Activated CD4-positive, alpha-beta T cell treated with anti-CD3 and anti-CD28 coated beads, Interleukin-2, amount 50 U/mL, for 48 hours (primary cell): ENCODE results near the gene CADM2.
"Not testable (repeated sequence)": the region's sequence is repeated elsewhere in the genome, so short reads cannot be mapped to it uniquely, and the experiment has no call there.

Experiments
- DNase-seq, 2 experiments: peaks; one replicate each; pipeline ENCODE4 v3.0.0-alpha.2; 2020

CADM2 gene

DNA sequence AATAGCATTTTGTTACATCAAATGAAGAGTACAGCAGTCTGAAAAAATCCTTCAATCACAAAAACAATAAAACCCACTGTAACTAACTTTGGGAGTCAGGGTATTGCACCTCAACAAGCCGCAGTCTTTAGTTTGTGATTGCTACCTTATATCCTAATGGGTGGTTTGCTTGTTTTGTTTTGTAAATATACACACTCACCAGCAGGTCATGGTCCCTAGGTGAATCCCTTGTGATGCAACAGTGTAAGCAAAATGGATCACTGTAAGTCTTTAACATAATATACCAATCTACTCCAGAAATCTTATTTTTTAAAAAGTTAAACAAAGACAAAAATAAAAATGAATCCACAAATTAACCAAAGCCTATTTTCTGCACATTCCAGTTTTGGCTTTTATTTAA, 749.5 kb downstream of the CADM2 start:
- DNase-seq: not testable (repeated sequence)

DNA sequence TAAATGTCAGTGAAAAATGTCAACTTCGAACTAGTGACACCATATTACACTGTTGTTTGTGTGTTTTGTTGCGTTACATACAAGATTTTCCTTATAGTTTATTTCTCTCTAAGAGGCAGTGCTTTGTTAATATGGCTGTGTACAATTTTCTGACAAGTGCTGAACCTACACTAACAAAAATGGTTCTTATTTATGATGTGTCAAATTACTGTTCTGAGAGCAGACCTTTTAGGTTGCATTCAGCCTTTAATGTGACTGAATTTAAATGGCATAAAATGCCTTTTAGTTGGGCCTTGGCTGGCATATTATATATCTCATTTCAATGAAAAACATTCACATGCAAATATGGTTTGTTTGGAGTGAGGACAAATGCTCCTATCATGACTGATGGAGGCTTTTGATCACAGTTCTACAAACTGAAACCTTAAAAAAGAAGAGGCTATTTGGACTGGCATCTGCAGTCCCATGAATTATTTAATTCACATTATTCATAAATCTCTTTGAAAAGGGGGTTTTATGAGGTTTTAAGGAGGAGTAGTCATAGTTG, 750.6 kb downstream of the CADM2 start:
- DNase-seq: no peak

DNA sequence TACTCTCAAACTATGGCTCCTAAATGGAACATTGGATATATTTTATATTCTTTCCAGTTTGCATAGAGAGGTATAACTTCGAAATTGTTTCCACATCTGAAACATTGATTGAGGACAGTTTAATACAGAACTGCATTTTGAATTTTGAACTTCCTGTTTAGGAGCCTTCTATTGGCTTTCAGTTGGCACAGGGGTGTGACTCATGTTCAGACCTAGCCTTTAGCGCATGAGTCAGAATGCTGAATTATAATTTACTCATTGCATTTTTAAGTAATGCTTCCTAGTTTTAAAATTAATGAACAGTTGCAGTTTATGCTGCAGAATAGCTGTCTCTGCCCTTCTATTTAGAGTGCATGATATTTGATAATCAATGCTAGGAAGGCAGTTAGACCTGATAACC, 751.7 kb downstream of the CADM2 start:
- DNase-seq: no peak

DNA sequence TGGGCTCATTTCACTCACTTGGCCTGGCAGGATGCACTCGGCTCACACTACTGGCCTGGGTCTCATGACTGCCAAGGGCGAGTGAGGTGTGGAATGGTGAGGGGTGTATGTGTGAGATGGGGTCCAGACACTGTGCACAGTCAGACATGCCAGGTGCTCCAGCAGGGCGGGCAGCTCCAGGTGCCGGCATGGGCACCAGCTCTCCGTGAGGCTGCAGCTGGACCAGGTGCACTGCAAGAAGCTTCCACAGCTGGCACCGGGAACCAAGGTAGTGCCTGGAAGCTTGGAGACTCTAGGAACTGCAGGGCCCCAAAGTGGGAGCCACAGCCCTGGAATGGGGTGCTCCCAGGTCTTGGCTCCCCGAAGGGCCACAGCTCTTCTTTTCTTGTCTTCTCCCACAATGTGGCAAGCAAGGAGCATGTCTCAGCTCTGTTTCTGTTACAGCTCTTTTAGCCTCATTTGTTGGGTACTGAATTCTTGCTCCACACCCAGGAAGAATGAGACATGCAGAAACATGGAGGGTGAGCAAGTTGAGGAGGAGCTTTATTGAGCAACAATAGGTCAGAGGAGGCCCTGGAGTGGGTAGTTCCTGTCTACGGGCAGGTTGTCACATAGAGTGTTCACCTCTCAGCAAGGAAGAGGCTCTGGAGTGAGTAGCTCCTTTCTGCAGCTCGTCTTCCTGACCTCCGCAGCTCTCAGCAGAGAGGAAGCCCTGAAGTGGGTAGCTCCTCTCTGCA, 762.8 kb downstream of the CADM2 start:
- DNase-seq: no peak

DNA sequence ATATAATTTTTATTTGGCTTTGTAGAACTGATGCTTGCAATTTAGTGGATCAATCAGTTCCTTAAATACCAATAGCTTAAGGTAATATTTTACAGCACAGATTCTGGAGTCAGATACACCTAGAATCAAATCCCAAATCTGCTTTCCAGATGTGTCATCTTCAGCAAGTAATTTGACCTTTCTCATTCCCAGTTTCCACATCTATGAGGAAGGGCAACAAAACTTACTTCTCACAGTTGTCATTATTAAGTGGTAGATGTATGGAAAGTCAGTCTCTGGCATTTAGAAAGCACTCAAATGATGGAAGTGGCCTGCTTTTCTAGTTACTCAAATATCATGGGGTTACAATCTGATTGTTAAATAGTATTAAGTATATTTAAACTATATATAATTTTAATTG, 767.0 kb downstream of the CADM2 start:
- DNase-seq: no peak

DNA sequence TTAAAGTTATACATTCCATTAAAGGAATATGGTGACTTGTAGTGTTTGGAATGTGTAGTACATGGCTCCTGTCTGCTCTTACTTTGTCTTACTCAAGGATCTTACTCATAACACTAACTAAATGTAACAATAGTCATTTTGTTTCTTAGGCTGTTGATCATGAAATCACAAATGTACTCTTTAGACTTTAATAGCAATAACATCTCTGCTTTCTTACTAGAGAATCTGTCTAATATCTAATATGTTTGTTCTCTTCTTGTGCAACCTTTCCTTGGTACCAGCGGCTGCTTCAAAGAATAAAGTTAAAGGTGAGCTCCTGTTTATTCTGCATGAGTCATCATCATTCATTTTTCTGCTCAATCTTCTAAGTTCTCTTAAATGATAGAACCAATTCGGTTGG, 767.5 kb downstream of the CADM2 start:
- no peak for DNase-seq

DNA sequence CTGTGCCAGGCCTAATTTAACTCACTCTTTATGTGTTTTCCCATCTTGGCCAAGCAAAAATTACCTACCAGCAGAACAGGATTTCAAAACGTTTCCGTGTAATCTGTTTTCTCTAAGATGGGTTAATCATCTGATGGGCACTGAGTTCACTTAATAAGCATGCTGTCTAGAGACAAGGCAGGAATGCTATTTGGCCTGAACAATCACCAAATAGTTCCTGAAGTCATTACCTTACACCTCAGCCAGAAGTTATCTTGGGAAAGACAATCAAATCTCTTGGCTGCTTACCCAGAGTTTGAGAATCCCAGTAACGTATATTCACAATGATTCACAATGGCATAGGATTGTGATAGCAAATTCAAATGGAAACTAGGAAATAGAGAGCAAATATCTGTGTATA, 779.1 kb downstream of the CADM2 start:
- no peak for DNase-seq

DNA sequence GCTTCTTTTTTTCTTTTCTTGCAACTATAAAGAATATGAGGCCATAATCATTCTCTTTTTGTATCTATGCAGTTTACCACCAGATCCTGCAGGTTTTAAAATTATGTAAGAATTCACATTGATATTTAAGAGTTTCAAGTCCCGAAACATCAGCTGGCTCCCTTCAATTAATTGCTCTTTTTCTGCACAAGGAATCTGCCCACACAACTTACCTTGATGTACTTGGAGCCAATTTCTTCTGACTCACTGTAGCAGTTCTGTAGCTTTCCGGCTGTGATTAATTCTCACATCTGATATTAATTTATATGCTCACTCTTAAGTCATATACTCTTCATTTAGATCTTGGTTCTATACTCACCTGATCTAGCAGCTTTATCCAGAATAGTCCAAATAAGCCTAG, 781.8 kb downstream of the CADM2 start:
- no peak for DNase-seq

DNA sequence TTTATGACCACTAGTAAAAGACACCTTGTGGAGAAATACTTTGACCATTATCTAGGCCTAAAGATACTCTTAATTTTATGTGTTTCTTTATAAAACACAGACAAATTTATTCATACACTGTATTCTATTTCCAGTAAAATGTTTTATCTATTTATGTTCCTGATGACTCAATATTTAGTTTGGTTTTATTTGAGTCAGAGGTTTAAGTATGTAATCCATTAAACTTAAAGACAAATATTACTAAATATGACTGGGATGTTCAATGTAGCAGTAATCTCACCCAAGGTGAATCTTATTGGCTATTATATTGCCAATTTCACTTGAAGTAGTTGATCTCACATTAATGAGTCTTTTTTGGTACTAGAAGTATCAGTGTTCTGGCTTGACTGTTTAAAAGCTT, 799.7 kb downstream of the CADM2 start:
- no peak for DNase-seq

DNA sequence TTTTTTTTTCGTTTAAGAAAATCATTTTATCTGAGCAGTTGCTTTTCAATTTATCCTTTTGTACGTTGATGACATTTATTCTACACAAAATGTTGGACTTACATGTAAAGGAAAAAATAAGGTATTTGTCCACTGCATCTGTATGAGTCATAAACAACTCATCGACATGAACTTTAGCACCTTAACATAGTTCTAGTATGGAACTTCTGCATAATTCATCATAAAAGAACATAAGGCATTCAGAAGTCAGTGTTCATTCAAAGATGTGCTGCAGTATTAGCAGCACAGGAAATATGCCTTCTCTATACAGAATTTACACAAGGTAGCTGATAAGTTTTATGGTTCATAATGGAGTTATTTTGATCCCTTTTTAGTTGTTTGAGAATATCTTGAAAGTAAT, 801.6 kb downstream of the CADM2 start:
- no peak for DNase-seq

DNA sequence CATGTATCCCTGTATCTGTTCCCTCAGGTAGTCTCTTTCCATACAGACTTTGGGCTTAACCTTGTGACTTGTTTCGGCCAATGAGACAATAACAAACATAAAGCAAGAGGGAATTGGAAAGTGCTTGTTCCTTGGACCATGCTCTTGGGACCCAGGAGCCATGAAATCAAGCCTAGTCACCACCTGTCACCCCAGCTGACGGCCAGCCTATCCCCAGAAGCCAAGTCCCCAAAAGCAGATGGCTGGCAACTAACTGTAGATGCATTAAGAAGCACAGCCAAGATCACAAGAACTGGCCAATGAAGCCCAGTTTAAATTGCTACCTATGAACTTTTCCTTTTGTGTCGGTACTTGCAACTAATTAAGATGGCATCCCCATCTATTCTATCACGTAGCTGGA, 822.0 kb downstream of the CADM2 start:
- no peak for DNase-seq

DNA sequence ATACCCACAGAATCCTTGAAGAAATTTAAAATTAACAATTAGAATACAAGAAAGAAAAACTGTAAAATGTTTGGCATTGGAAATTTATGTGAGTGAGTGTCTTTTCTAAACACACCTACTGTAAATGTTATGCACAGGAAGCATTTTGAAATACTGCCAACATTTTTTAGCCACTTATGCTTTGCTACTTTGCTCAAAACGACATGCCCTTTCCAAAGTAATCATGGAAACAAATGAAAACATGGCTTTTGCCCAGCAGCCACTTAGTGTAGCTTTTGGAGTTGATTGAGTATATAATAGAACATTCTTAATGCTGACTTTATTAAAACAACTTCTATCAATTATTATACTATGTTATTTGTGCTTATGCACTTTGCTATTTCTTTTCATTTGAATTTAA, 823.0 kb downstream of the CADM2 start:
- no peak for DNase-seq

DNA sequence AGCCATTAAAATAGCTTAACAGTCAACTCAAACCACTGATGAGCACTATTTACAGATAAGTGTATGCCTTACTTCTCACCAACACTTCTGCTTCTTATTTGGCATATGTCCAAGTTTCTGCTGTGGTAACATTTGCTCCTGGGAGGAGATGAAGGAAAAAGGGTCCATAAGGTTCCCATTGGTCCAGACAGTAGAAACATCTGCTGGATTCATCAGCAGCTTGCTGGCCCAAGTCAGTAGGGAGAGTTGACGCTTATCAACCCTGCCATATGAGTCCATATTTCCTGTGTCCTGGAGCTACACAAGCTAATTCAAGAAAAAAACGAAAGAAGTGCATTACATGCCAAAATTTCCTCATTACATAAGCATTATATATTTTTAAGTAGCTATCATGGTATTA, 824.5 kb downstream of the CADM2 start:
- DNase-seq: no peak

DNA sequence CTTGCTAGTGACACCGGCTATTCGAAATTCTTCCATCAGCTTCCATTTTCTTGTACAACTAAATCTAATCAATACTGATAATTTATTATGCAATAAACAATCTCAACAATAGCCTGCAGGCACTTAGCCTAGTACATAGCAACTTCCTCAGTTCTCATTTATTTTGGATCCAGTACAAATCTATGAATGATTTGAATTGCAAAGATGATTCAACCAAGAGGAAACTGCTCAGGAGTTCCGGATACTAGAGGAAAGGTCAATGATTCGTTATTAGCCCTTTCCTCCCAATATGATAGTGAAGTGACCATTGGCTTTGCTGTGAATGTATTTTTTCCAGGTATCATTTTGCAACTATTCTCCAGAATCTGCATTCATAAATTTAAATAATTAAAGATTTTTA, 827.0 kb downstream of the CADM2 start:
- no peak for DNase-seq

DNA sequence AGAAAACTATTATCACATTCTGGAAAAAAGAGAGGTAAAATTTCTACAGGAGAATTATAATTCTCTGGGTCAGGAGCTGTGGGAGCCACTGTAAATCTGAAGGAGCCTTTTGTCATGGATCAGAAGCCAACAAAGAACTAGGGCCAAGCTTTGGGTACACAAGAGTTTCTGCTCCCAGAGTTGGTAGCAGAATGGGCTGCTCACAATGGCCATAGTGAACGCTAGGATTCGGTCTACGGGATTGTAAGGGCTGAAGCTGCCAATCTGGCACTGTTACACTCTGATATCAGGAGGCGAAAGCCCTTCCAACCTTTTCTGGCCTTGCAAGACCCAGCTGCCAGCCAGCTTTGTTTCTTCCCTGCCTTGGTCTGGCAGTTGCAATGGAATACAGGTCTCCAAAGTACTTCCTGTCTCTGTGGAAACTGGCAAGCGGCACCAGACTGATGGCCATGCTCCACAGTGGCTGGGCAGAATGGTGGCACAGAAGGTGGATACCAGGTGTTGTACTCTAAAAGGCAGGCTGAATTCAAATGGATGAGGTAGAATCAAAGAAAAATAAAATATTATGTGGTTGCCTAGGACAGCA, 831.7 kb downstream of the CADM2 start:
- no peak for DNase-seq

DNA sequence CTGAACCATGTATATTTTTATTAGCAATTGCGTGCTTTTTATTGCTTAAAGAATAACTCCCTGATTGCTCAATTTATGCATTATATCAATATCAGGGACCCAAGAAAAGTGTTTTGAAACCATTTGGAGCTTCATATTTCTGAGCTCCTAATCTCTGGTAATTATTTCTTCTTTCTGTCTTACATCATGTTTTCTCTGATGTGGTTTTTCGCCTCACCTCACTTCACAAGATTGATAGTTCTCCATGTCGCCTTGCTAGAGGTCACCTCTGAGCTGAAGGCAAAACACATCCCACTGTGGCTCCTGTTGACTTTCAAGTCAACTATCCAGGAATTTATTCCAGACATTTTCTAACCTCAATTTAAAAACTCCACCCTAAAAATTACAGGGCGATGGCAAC, 837.4 kb downstream of the CADM2 start:
- no peak for DNase-seq

DNA sequence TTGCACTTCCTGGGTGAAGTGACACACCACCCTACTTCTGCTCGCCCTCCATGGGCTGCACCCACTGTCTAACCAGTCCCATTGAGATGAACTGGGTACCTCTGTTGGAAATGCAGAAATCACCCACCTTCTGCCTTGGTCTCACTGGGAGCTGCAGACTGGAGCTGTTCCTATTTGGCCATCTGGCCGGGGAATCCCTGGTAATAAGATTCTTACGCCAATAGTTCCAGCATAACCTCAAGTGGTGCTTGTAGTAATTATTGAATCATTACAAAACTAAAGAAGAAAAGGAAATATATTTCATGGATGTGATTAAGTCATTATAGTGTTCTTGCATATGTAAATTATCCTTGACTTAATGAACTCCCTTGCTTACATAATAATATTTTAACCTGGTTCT, 841.9 kb downstream of the CADM2 start:
- no peak for DNase-seq

DNA sequence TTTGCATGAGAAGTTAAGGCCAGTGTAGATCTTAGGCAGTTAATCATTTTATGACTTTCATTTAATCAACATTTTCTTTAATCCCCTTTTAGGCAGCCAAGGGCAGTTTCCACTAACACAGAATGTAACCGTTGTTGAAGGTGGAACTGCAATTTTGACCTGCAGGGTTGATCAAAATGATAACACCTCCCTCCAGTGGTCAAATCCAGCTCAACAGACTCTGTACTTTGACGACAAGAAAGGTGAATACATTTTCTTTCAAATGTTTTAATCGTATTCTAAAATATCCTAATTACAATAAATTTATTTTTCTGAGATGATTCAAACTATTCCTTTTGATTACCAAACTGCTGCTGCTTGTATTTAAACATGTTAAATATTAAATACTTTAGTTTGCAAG, 843.2 kb downstream of the CADM2 start:
- no peak for DNase-seq

DNA sequence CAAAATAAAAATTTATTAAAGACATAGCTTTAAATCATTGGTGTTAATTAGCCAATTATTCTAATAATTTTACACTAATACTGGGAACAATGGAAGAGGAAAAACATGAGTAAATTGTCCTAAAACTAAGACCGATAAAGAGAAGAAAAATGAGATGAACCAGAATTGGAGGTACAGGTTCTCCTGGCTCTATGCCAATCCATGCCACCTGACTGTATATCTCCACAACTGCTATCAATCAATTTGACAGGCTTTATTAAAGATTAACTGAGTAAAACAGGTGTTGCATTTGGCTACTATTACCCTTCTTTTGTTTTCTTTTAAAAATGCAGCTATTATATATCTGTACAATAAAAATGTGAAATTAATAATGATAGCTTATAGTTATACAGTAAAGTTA, 850.0 kb downstream of the CADM2 start:
- DNase-seq: no peak

DNA sequence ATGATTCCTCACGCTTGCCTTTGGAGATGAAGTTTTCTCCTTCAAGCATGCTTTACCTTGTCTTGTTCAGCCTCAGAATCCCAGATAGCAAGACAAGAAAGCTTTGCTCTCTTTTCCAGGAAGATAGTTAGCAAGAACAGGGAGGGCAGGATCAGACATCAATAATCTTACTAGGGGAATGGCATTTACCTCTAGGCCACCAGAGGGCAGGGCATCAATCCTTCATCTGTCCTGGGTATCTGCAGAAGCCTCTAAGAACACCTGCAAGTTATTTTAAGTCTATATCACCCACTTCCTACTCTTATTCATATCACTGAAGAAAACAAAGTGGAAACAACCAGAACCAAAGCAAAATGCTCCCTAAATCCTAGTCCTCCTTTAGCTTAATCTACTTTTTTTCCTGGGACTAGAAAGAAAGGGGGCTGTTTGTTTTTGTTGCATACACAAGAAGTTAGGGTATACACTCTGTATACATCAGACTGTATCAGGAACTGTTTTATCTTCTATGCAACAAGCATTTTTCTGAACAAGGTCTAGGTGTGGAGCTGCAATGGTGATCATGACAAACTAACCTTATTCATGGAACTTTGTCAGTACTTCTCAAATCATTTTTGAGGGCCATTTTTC, 862.5 kb downstream of the CADM2 start:
- no peak for DNase-seq

DNA sequence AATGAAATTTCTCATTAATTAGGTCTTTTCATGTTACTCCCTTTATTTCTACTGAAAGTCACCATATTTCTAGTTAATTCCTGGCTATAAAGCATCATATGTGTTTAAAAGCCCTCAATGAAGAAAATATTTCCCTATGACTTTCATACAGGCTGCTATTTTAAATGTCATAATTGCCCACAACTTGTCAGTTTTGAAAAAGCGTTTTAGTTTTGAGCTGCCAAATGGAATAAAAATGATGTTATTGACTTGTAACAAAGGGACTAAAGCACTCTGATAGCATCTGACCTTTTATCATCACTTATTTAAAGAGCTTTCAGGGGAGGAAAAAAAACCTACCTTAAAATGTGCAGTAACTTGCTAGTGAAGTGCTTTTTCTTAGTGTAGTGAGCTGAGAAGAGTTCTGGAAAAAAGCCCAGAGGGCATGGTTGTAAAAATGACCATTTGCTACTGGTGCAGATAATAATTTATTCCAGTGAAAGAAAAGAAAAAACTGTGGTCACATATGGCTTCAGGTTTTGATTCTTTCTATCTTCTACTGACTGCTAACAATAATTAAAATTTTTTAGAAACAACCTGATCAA, 877.2 kb downstream of the CADM2 start:
- DNase-seq: no peak

DNA sequence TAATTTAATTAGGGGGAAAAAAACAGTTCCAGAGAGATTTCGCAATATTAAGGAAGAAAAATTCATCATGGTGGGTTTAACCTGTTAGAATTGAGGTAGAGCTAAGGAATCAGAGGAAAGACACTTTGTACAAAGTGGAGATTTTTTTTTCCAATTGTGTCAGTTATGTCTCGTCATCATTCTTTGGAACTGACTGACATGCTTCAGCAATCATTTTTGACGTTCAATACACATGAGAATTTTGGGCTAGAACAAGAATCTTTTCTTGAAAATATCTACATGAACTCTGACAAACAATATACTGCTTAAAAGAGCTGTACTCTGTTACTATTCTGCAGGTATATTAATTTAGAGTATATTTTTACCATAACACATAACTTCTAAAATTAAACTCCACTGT, 878.6 kb downstream of the CADM2 start:
- no peak for DNase-seq

DNA sequence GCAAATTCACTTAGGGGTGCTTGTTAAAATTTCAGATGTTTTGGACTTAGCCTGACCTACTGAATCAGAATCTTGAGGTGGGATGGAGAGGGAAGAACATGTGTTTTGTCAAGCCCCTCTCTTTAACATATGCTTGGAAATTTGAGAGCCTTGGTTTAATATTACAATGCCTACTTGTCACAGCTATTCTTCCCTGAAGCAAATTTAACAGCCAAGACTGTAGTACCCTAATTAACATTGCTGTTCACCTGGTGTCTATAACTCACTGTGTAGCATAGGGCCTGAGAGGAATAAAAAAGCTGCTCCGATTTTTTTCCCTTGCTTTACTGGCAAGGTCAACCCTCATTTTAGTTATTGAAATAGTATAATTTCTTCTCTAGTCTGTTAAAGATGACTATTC, 880.1 kb downstream of the CADM2 start:
- DNase-seq: no peak

DNA sequence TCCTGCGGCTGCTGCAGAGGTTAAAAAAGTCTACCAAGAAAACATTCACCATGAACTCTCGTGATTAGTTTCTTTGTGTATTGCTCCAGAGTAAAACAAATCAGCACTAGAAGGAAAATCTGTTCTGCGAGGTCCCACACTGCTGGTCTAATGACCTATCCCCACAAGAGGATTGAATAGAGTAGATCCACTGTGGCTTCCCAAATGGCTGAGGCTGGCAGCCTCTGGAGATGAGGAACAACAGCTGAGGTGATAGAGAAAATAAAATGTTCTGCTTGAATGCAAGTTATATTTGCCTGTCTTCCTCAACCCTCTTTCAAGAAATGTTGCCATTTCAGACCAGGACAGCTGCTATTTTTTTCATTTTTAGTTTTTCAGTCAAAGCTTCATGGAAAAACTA, 883.3 kb downstream of the CADM2 start:
- DNase-seq: no peak
